NT2/D1 (cell line): ENCODE measurements around the gene ACTG2.

ENCODE experiments used
- DNase-seq: peaks from one replicate; pipeline ENCODE4 v3.0.0-alpha.2; 2011; ENCODE audit warnings: low read depth, low spot score
- H3K27me3 ChIP-seq: 2 replicates; pipeline ENCODE4 v1.6.0; 2011; ENCODE audit warnings: mild to moderate bottlenecking; ENCODE audit not compliant: insufficient read length, insufficient read depth
- H3K36me3 ChIP-seq: 2 replicates; pipeline ENCODE4 v1.6.1; 2011; ENCODE audit warnings: mild to moderate bottlenecking, low read length, mixed read lengths; ENCODE audit not compliant: insufficient read depth, insufficient read length
- H3K4me1 ChIP-seq: 2 replicates; pipeline ENCODE4 v1.5.1; 2011; ENCODE audit not compliant: insufficient read depth, insufficient read length
- H3K4me3 ChIP-seq: 2 replicates; pipeline ENCODE4 v1.5.1; 2011; ENCODE audit warnings: low read depth; ENCODE audit not compliant: insufficient read length
- H3K9ac ChIP-seq: 2 replicates; pipeline ENCODE4 v1.6.0; 2011; ENCODE audit warnings: low read depth; ENCODE audit not compliant: insufficient read length
- H3K9me3 ChIP-seq: 2 replicates; pipeline ENCODE4 v1.5.1; 2011; ENCODE audit warnings: mild to moderate bottlenecking, low read length; ENCODE audit not compliant: insufficient read depth
- SUZ12 ChIP-seq: IDR thresholded peaks from 2 replicates; pipeline ENCODE4 v1.6.1; 2011; ENCODE audit not compliant: insufficient read length, insufficient read depth; ENCODE audit errors: extremely low read depth
- YY1 ChIP-seq: IDR thresholded peaks from 2 replicates; pipeline ENCODE4 v1.6.1; 2011; ENCODE audit not compliant: insufficient read length, insufficient read depth
- ZNF274 ChIP-seq: IDR thresholded peaks from 2 replicates; pipeline ENCODE4 v1.6.1; 2011; ENCODE audit warnings: mild to moderate bottlenecking, low read depth, low read length

The ACTG2 gene

GRCh38 chr2:73892631-73893329 lies at the start of gene ACTG2:
TSS of gene ACTG2 (plus strand) at chr2:73893008. CDS start at chr2:73901312, 8,304 bp downstream.
- H3K4me3 ChIP-seq = no peak within 1 kb of the TSS
- no peak for TF ChIP-seq SUZ12
- TF ChIP-seq ZNF274 = no peak
- no peak for TF ChIP-seq YY1
- DNase-seq = no peak
- no peaks in the 10 kb centered on the region for H3K9me3 ChIP-seq
- no peak within 1 kb of the TSS for H3K9ac ChIP-seq
- H3K27me3 ChIP-seq = no peaks in the 10 kb centered on the region
- H3K36me3 ChIP-seq = no peaks in the 10 kb centered on the region
- no peaks in the 10 kb centered on the region for H3K4me1 ChIP-seq

- no peak for DNase-seq
- TF ChIP-seq SUZ12 = no peak
- TF ChIP-seq ZNF274 = no peak
- TF ChIP-seq YY1 = no peak
- Histone ChIP-seq H3K4me3 (no peak overlapping the region), H3K4me1 (no peaks in the 10 kb centered on the region), H3K36me3 (peaks cover 36% of the 10 kb centered on the region), H3K27me3 (no peaks in the 10 kb centered on the region), H3K9me3 (no peaks in the 10 kb centered on the region), H3K9ac (no peak overlapping the region)
Observed at GRCh38 chr2:73844087-73844486, 48.7 kb upstream of the ACTG2 start.

- Histone ChIP-seq H3K9me3 (no peaks in the 10 kb centered on the region), H3K4me1 (no peaks in the 10 kb centered on the region), H3K4me3 (no peak overlapping the region), H3K27me3 (no peaks in the 10 kb centered on the region), H3K36me3 (peaks cover 55% of the 10 kb centered on the region), H3K9ac (no peak overlapping the region)
- no peak for DNase-seq
- TF ChIP-seq YY1 = no peak
- TF ChIP-seq ZNF274 = no peak
- TF ChIP-seq SUZ12 = no peak
Observed at GRCh38 chr2:73850009-73850408, 42.8 kb upstream of the ACTG2 start.

GRCh38 chr2:73851274-73851673 lies 41.5 kb upstream of the ACTG2 start:
- Histone ChIP-seq H3K4me3 (no peak overlapping the region), H3K27me3 (no peaks in the 10 kb centered on the region), H3K9me3 (no peaks in the 10 kb centered on the region), H3K9ac (no peak overlapping the region), H3K4me1 (no peaks in the 10 kb centered on the region), H3K36me3 (peaks cover 54% of the 10 kb centered on the region)
- TF ChIP-seq ZNF274 = no peak
- no peak for TF ChIP-seq SUZ12
- no peak for TF ChIP-seq YY1
- DNase-seq = no peak

GRCh38 chr2:73852020-73852419 lies 40.8 kb upstream of the ACTG2 start:
- no peak for DNase-seq
- H3K9ac ChIP-seq = no peak overlapping the region
- no peaks in the 10 kb centered on the region for H3K4me1 ChIP-seq
- no peak overlapping the region for H3K4me3 ChIP-seq
- TF ChIP-seq SUZ12 (no peak), YY1 (no peak), ZNF274 (no peak)
- peaks cover 56% of the 10 kb centered on the region for H3K36me3 ChIP-seq
- H3K9me3 ChIP-seq = no peaks in the 10 kb centered on the region
- no peaks in the 10 kb centered on the region for H3K27me3 ChIP-seq

- Histone ChIP-seq H3K27me3 (no peaks in the 10 kb centered on the region), H3K9me3 (no peaks in the 10 kb centered on the region), H3K4me1 (no peaks in the 10 kb centered on the region), H3K36me3 (peaks cover 55% of the 10 kb centered on the region), H3K4me3 (no peak overlapping the region), H3K9ac (no peak overlapping the region)
- DNase-seq = no peak
- TF ChIP-seq YY1 = no peak
- no peak for TF ChIP-seq SUZ12
- no peak for TF ChIP-seq ZNF274
Observed at GRCh38 chr2:73855526-73855925, 37.3 kb upstream of the ACTG2 start.

- H3K9ac ChIP-seq = no peak overlapping the region
- DNase-seq = no peak
- no peaks in the 10 kb centered on the region for H3K4me1 ChIP-seq
- no peaks in the 10 kb centered on the region for H3K9me3 ChIP-seq
- H3K4me3 ChIP-seq = no peak overlapping the region
- H3K27me3 ChIP-seq = no peaks in the 10 kb centered on the region
- TF ChIP-seq ZNF274 = no peak
- TF ChIP-seq YY1 = no peak
- no peak for TF ChIP-seq SUZ12
- peaks cover 59% of the 10 kb centered on the region for H3K36me3 ChIP-seq
Observed at GRCh38 chr2:73856214-73856613, 36.6 kb upstream of the ACTG2 start.
